ENCODE results near the gene PER3. TPM values are rescaled to one million over a fixed set of nuclear protein-coding genes. Genes with fewer than 3 reads are reported as not detected.

The PER3 gene
- total RNA-seq, 3 donors from 2014 or later (not counting 1 experiment from before 2014, with no cell fraction given), result 9.1 to 20.8 (median 19.2) TPM

DNA sequence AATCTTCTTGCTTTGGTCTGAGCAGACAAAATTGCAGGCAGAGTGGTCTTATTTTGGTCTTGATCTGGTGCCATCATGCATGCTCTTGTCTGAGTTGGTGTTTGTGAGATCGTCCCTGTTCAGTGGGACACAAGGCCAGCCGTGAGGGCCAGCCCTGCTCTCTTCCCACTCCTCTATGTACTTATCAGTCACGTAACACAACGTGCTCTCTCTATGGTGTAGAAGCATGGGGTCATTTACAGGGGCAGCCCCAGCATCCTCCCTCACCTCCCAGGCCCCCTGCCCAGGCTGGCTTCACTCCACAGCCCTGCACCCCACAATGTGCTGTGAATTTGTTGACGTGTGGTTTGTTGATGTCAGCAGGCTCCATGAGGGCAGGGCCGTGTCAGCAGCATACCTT is 87.0 kb downstream of the PER3 start:
- intact Hi-C loops (cut with micrococcal nuclease), result no loop called here
- Histone ChIP-seq H3K27me3 (ENCODE audit: control insufficient read depth, insufficient read depth, low read length) (no peaks in the 10 kb centered on the region), H3K4me1 (ENCODE audit: control insufficient read depth, insufficient read depth, low read length) (no peaks in the 10 kb centered on the region), H3K4me3 (ENCODE audit: low read length) (no peak overlapping the region), H3K36me3 (ENCODE audit: control insufficient read depth, insufficient read depth, low read length) (no peaks in the 10 kb centered on the region), H3K9me3 (ENCODE audit: control insufficient read depth, insufficient read depth, low read length) (no peaks in the 10 kb centered on the region), H3K27ac (ENCODE audit: low read length) (no peak overlapping the region)
- ATAC-seq, result no peak
- peak overlapping the region in 1 of 2 donors; percentile 15 for H3K27ac Mint-ChIP-seq
- DNase-seq, result no peak
- no peak overlapping the region for H3K4me3 Mint-ChIP-seq
- TF ChIP-seq, protein P1, sequence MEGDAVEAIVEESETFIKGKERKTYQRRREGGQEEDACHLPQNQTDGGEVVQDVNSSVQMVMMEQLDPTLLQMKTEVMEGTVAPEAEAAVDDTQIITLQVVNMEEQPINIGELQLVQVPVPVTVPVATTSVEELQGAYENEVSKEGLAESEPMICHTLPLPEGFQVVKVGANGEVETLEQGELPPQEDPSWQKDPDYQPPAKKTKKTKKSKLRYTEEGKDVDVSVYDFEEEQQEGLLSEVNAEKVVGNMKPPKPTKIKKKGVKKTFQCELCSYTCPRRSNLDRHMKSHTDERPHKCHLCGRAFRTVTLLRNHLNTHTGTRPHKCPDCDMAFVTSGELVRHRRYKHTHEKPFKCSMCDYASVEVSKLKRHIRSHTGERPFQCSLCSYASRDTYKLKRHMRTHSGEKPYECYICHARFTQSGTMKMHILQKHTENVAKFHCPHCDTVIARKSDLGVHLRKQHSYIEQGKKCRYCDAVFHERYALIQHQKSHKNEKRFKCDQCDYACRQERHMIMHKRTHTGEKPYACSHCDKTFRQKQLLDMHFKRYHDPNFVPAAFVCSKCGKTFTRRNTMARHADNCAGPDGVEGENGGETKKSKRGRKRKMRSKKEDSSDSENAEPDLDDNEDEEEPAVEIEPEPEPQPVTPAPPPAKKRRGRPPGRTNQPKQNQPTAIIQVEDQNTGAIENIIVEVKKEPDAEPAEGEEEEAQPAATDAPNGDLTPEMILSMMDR (IDR thresholded peaks at IDR 0.05), result no peak
- WGBS (ENCODE audit: insufficient coverage), result 96% methylated on average over 4 of the region's 6 CpGs
- no peaks in the 10 kb centered on the region for H3K4me1 Mint-ChIP-seq
- no peaks in the 10 kb centered on the region for H3K9me3 Mint-ChIP-seq
- H3K36me3 Mint-ChIP-seq, result no peaks in the 10 kb centered on the region
- H3K27me3 Mint-ChIP-seq (ENCODE audit: low read depth in 2 of 2), result no peaks in the 10 kb centered on the region

DNA sequence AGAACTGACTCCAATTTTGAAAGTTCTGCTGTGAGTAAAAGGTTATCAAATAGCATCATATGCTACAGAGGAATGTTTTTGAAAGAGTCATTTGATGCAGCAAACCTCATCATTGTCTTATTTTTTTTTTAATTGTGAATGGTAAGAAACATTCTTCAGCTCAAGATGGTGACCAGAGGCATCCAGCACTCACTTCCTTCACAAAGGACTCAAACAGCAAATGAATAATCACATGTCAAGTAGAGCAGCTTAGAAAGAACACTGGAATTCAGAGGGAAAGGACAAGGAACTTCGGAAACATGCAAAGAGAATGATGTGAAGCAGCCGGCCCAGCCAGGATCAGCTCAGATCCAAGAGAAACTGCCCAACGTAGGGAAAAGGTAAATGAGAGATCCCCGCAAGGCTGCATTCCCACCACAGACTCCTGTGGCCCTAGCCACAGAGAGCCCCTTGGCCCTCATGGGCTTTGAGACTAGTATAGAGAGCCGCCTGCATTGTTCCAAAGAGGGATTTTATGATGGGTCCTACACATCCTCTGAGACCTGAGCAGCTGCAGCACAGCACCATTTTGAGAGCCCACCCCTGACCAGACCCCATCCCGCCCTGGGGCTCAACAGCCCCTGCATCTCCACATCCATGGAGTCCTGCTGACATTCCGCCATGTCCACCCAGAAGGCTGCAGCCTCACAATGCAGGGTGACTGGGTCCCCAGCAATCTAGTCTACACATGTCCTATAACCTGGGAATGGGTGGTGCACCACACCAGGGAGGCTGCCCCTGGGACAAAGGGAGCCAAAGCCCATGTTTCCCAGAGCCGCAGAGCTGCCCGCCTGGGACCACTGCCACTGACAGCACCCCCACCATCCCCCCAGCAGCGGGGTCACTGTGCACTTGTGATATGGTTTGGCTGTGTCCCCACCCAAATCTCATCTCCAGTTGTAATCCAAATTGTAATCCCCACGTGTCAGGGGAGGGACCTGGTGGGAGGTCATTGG is 90.0 kb downstream of the PER3 start:
- H3K27me3 Mint-ChIP-seq (ENCODE audit: low read depth in 2 of 2), result no peaks in the 10 kb centered on the region
- H3K27ac ChIP-seq (ENCODE audit: low read length), result no peak overlapping the region
- no peak overlapping the region for H3K27ac Mint-ChIP-seq
- H3K9me3 Mint-ChIP-seq, result peaks cover 0 to 2% of the 10 kb centered on the region in 2 donors
- no peak for DNase-seq
- no peaks in the 10 kb centered on the region for H3K27me3 ChIP-seq (ENCODE audit: control insufficient read depth, insufficient read depth, low read length)
- intact Hi-C loops (cut with micrococcal nuclease), result no loop called here
- no peak for ATAC-seq
- H3K9me3 ChIP-seq (ENCODE audit: control insufficient read depth, insufficient read depth, low read length), result peaks cover 3% of the 10 kb centered on the region
- no peak overlapping the region for H3K4me3 Mint-ChIP-seq
- TF ChIP-seq, protein P1 (IDR thresholded peaks at IDR 0.05), result no peak
- H3K4me1 ChIP-seq (ENCODE audit: control insufficient read depth, insufficient read depth, low read length), result no peaks in the 10 kb centered on the region
- H3K36me3 Mint-ChIP-seq, result peaks cover 8% of the 10 kb centered on the region
- no peaks in the 10 kb centered on the region for H3K36me3 ChIP-seq (ENCODE audit: control insufficient read depth, insufficient read depth, low read length)
- H3K4me3 ChIP-seq (ENCODE audit: low read length), result no peak overlapping the region
- WGBS (ENCODE audit: insufficient coverage), result 81% methylated on average over 10 of the region's 11 CpGs
- peaks cover 9% of the 10 kb centered on the region in 2 donors for H3K4me1 Mint-ChIP-seq

DNA sequence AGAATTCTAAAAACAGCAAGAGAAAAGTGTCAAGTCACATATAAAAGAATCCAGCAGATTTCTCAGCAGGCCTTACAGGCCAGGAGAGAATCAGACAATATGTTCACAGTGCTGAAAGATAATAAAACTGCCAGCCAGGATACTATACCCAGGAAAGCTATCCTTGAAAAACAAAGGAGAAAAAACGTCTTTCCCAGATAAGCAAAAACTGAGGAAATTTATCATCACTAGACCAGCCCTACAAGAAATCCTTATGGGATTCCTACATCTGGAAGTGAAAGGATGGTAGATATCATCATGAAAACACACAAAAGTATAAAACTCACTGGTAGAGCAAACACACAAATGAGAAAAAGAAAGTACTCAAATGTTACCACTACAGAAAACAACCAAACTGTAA is 93.9 kb downstream of the PER3 start:
- H3K27me3 Mint-ChIP-seq (ENCODE audit: low read depth in 2 of 2), result no peaks in the 10 kb centered on the region
- H3K36me3 ChIP-seq (ENCODE audit: control insufficient read depth, insufficient read depth, low read length), result no peaks in the 10 kb centered on the region
- TF ChIP-seq, protein P1 (IDR thresholded peaks at IDR 0.05), result no peak
- no peaks in the 10 kb centered on the region for H3K27me3 ChIP-seq (ENCODE audit: control insufficient read depth, insufficient read depth, low read length)
- no CpG with 5 or more reads among the region's 1 CpG for whole genome bisulfite sequencing (ENCODE audit: insufficient coverage)
- no peaks in the 10 kb centered on the region for H3K4me1 ChIP-seq (ENCODE audit: control insufficient read depth, insufficient read depth, low read length)
- no peak for DNase-seq
- ATAC-seq, result no peak
- H3K4me3 ChIP-seq (ENCODE audit: low read length), result no peak overlapping the region
- H3K4me3 Mint-ChIP-seq, result no peak overlapping the region
- peaks cover 10% of the 10 kb centered on the region in 2 donors for H3K4me1 Mint-ChIP-seq
- no peak overlapping the region for H3K27ac ChIP-seq (ENCODE audit: low read length)
- no peak overlapping the region for H3K27ac Mint-ChIP-seq
- intact Hi-C loops (cut with micrococcal nuclease), result no loop called here
- H3K9me3 ChIP-seq (ENCODE audit: control insufficient read depth, insufficient read depth, low read length), result peaks cover 3% of the 10 kb centered on the region
- H3K36me3 Mint-ChIP-seq, result peaks cover 8% of the 10 kb centered on the region
- peaks cover 0 to 2% of the 10 kb centered on the region in 2 donors for H3K9me3 Mint-ChIP-seq

All from natural killer cell (primary cell).